G401 (cell line): Measurements from ENCODE around the gene ESYT3. TPM values are rescaled to one million over a fixed set of nuclear protein-coding genes. Genes with fewer than 3 reads are reported as not detected.

ENCODE experiments used
- DNase-seq: peaks from one replicate; pipeline ENCODE4 v3.0.0-alpha.2; 2015; ENCODE audit warnings: low spot score
- in situ Hi-C: cut with HindIII; loops from 2 replicates; pipeline ENCODE4 v1.10.0; 2016; ENCODE audit warnings: low sequenced_read_pairs, mixed read lengths
- total RNA-seq: library from RNA; depleted of rRNA; stranded (reverse); fragments of >200 nt; shearing (Covaris generic); gene quantifications from 2 replicates; pipeline ENCODE4 v1.2.3, GENCODE V29; 2014; rRNA removed

Gene ESYT3, protein sequence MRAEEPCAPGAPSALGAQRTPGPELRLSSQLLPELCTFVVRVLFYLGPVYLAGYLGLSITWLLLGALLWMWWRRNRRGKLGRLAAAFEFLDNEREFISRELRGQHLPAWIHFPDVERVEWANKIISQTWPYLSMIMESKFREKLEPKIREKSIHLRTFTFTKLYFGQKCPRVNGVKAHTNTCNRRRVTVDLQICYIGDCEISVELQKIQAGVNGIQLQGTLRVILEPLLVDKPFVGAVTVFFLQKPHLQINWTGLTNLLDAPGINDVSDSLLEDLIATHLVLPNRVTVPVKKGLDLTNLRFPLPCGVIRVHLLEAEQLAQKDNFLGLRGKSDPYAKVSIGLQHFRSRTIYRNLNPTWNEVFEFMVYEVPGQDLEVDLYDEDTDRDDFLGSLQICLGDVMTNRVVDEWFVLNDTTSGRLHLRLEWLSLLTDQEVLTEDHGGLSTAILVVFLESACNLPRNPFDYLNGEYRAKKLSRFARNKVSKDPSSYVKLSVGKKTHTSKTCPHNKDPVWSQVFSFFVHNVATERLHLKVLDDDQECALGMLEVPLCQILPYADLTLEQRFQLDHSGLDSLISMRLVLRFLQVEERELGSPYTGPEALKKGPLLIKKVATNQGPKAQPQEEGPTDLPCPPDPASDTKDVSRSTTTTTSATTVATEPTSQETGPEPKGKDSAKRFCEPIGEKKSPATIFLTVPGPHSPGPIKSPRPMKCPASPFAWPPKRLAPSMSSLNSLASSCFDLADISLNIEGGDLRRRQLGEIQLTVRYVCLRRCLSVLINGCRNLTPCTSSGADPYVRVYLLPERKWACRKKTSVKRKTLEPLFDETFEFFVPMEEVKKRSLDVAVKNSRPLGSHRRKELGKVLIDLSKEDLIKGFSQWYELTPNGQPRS
- not detected in 2 replicates for total RNA-seq

DNA sequence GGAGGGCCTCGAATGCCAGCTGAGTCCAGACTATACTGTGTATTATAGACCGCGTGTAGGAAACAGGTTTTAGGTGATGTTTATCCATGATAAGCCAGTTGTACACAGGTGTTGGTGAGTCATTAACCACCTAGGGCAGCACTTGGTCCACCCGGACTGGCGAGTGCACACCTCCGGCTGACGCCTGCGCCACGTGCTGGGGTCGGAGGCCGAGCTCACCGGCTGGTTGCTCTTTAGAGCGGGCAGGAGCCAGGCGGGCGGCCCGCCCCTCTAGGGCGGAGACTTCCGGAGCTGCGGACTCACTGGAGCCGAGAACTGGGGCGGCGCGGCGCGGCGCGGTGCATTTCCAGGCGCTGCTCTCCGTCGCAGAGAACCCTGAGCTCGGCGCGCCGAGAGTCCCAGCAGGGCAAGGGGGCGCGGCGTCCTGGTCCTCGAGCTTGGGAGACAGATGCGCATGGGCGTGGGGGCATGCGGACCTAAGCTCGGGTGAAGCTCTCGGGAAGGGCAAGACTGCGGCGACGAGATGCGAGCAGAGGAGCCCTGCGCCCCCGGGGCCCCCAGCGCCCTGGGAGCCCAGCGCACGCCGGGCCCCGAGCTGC lies at the start of gene ESYT3:
Gene ESYT3 (plus strand): TSS at position 341 of the 599 bp plus-strand sequence. CDS start 183 bp downstream, at position 524.
- in situ Hi-C loops, result no loop called here
- DNase-seq, result peak; percentile 64

DNA sequence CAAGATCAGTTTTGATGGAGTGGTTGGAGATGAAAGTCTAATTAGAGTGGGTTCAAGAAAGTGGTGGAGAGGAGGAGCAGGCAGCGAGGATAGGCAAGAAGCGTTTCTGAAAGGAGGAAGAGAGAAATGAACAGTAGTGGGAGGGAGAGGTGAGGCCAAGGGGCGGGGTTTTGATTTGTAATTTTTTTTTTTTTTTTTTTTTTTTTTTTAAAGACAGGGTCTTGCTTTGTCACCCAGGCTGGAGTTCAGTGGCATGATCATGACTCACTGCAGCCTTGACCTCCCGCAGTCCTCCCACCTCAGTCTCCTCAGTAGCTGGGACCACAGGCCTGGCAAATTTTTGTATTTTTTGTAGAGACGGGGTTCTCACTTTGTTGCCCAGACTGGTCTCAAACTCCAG lies 49.4 kb upstream of the ESYT3 start:
- in situ Hi-C loops, result no loop called here
- no peak for DNase-seq

DNA sequence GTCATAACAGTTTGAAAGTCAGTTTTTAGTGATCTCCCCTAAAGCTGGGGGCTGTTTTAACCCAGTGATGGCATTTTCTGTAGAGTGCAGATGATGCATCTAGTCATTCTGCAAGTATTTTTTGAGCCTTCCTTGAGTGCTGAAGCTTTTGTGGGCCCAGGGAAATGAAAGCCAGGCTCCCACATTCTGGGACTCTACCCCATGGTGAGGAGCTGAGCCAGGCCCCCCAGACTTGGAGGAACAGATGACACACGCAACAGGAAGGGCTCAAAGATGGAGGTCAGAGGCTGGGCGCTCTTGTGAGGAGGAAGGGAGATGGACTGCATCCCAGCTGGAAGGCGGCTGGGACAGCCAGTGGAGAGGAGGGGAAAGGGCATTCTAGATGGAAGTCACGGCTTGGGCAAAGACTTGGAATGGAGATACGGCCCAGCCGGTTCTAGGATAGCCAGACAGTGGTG lies 45.2 kb upstream of the ESYT3 start:
- DNase-seq, result no peak
- in situ Hi-C loops, result no loop called here

DNA sequence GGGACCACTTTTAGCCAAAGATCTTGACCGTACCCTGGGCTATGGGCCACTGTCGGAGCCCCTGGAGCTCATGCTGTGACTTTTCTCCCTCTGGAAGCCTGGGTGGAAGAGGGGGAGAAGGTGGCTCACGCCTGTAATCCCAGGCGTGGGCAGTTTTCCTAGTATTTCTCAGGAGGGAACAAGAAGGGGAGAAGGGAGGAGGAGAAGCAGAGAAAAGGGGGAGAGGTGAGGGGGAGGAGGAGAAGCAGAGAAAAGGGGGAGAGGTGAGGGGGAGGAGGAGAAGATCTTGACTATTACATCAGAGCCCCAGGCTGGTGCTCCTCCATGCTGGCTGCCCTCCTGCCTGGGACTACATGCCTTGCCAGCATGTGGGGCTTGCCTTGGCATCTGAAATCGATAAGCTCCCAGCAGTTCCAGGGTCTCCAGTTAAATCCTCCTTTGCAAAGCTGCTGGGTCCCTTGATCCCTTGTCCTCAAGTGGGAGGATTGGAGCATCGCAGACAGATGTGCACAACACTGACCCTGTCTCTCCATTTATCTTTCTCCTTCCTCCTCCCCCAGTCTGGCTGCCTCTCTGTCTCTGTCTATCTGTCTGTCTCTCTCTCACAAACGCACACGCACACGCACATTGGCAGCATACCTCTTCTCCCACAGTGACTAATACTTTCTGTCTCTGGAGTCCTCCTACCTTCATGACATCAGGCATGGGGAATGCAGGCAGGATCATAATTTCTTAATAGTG lies 44.4 kb upstream of the ESYT3 start:
- in situ Hi-C loops, result no loop called here
- DNase-seq, result no peak

DNA sequence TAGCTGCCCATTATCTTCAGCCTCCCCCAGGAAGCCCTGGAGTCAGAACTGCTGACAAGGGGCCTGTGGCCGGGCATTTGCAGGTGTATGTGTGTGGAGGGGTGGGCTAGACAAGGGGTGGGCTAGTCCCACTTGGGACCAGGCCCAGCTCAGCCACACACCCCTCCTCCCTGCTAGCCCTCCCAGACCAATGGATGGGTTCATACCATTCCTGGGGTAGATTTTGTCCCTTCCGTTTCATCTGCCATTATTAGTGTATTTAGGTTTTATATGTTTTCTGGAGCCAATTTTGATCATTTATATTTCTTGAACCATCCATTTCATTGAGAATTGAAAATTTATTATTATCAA lies 43.9 kb upstream of the ESYT3 start:
- in situ Hi-C loops, result no loop called here

DNA sequence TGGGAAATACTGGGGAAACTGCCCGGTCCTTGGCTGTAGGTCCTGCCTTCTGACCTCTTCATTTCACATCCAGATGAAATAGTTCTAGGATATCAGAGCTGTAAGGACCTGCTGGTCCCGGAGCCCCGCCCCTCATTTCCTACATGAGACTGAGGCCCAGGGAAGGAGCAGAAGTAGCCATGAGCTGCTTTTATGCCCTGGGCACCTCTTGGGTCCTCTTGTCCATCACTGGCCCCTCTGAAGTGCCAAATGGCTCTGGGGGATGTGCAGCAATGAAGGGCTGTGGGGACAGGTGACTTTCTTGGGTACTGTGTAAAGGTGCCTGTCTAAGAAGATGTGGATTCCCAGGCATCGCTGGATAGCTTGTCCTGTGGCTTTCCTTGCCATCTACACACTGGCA lies 40.3 kb upstream of the ESYT3 start:
- DNase-seq, result no peak
- in situ Hi-C loops, result no loop called here

More for the DNA sequence above, 43.9 kb upstream of the ESYT3 start:
- no peak for DNase-seq

DNA sequence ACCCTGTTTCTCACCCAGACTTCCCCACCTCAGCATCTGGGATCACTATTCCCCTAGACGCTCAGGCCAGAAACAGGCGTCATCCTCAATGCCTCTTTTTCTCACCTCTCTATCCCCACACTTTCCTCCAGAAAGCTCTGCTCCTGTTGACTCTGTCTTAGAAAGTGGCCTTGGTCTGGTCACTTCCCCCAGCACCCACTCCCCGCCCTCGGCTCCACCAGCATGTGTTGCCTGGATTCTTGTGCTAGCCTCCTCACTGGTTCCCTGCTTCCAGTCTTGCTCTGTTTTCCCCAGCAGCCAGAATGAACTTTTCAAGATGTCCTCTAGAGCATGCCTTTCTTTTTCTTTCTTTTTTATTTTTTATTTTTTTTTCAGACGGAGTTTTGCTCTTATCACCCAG lies 39.7 kb upstream of the ESYT3 start:
- DNase-seq, result no peak
- in situ Hi-C loops, result no loop called here

DNA sequence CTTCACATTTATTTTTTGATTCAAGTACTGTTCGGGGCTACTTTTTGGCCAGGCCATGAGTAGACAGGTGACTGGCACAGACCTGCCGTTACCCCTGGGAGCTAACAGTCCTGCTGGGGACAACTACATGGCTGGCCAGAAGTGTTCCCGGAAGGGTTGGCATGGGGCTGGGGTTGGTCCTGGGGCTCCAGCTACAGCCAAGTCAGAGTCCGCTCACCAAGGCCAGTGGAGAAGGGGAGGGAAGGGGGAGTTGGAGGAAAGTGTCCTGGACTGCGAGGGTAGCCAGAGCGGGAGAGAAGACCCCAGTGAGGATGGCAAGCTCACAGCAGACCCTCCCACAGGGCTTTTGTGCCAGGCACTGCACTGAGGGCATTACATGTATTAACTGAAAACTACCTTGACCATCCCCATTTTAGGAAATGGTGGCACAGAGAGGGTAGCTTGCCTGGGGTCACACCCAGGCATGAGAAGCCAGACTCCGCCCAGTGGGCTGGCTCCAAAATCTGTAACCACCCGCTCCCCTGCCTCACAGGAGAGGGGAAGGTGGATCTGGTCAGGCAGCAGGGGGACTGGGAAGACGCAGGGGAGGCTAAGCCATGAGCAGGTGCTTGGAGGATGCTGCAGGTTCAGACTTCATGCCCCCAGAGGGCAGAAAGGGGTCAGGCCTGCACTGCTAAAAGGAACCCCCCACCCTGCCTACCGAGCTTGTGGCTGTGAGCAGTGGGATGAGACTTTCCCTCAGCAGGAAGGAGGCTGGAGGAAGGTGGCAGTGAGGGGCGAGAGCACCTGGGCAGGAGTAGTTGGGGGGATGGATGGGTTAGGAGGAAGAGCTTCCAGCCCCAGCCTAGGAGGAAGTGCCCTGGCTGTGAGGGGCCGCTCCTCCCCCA lies 38.3 kb upstream of the ESYT3 start:
- DNase-seq, result no peak
- in situ Hi-C loops, result no loop called here

DNA sequence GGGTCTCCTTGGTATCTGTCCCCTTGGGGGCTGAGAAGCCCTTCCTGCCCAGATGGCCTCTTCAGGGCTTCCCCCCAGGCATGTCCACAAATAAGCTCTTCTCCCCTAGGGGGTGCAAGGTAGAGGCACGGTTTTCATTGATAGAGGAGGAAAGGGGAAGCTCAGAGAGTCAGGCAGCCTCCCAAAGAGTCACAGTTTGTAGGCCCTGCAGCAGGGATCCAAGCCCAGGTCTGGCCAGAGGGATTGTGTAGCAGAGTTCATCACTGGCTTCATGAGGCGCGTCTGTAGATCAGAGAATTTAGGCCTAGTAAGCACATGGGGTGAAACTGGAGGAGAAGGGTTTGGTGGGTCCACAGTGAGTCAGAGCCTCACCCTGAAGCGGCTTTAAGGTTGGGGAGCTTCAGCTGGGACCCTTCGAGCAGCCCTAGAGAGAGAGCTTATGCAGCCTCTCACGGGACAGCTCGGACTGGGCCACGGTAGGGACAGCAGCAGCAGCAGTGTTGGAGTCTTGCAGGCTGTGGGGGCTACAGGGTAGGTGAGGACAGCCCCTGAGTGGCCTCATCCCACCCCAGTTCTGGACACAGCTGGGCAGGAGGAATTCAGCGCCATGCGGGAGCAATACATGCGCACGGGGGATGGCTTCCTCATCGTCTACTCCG lies 37.5 kb upstream of the ESYT3 start:
- in situ Hi-C loops, result no loop called here
- no peak for DNase-seq

DNA sequence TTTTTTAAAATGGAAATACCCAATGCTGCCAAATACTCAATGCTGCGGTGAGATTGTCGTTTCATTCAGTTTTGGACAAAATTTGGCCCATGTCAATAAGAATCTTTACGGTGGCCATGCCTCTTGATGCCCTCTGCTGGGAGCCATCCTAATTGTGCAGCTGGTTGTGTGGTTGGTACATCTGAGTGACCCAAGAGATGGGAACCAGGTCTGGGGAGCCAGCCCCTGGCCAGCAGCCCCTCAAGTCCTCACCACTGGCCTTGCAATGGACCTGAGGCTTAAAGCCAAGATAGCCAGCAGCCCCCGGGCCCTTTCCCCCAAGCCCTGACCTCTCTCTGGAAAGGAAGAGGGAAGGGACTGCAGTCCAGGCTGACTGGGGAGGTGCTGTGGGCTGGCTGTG lies 36.4 kb upstream of the ESYT3 start:
- in situ Hi-C loops, result no loop called here

DNA sequence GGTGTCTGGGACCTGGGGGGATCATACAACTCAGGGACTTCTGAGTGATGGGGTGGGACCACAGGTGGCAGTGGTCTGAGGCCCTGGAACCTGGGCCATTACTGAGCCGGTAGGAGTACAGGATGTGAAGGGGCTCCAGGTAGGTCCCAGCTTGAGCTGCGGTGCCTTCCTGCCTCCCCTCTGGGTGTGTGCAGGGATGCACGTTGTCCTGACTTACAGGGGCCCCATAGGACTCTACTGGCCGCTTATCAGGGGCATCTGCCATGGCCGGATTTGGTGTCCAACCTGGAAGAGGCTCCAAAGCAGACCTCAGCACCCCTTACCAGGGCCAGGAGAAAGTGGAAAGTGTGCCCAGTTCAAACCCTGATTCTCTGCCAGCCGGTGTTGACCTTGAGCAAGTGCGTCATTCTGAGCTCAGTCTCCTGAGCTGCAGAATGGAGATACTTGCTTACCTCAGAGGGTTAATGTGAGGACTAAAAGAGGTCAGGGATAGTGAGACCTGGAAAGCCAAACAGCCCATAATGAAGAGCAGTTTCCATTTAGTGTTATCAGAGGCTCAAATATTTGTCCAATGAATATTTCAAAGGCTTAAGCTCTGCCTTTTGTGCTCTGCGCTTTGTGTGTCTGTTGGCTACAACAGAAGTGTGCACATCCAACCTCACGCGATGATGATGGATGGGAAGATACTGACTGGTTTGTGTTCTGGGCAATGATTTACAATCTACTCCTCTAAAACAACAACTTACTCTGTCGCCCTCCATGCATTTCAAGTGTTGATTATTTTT lies 35.4 kb upstream of the ESYT3 start:
- in situ Hi-C loops, result no loop called here

More for the DNA sequence above, 36.4 kb upstream of the ESYT3 start:
- no peak for DNase-seq

DNA sequence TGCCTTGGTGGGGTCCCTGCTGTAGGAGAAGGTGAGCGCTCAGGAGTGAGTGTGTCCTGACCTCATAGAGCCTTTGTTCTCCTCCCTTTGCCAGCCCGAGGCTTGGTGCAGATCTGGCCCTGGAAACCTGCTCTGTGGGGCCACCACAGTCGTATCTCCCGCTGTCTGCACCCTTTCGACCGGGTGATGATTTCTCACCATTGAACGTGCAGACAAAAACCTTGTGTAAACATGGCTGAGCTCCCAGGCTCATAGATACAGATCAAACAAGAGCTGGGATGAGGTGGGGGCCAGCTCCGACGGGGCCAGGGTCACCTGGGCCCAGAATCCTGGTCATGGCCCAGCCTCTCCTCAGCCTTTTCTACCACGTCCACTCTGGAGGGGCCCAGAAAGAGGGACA lies 34.6 kb upstream of the ESYT3 start:
- in situ Hi-C loops, result no loop called here
- no peak for DNase-seq

More for the DNA sequence above, 35.4 kb upstream of the ESYT3 start:
- no peak for DNase-seq

DNA sequence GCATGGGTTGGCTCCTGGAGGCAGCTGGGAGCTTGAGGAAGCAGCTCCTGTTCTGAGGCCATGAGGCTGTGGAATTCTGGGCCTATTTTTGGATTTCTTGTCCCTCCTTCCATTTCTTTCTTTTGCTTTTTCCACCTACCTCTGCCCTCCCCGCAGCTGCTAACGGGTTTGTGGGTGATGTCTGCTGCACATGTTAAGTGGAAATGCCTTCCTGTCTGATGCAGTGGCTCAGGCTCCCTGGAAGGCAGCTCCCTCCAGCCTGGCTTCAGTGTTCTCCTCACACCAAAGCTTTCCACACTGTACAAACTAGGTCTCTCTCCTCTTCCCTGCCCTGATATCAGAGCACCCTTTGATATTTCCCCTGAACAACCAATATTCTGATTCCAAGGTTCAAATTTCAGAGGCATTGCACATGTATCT lies 33.8 kb upstream of the ESYT3 start:
- in situ Hi-C loops, result no loop called here
- no peak for DNase-seq

DNA sequence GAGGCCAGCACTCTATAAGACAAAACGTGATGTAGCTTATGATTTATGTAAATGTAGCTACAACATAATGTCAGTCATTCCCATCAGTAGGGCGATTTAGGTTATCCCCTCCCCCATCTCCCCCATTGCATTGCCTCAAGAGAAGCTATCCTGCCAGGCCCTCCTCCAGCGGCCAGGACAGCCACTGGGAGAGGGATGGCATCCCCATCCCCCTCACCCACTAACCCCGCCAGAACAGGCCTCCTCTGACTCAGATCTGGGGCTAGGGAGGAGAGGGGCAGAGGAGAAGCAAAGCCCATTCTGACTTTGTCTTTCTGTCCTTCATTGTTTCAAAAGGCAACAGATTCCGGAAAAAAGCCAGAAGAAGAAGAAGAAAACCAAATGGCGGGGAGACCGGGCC lies 32.6 kb upstream of the ESYT3 start:
- no peak for DNase-seq
- in situ Hi-C loops, result no loop called here

DNA sequence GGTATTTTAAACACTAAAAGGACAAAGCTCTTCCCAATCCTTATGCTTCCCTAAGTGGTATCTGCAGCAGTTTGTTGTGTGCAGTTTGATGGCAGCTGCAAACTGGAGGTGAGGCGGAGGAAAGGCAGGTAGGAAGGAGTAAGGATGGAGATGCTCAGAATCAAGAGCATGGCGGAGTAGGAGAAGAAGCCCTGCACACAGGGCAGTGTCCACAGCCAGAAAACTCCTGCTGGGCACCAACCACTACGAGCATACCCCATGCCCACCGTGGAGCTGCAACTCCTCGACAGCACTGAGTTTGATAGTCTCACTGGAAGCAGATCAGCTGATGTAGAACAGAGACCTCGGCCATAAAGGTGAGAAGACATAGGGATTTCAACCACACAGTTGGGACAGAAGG lies 30.3 kb upstream of the ESYT3 start:
- in situ Hi-C loops, result no loop called here
- no peak for DNase-seq

DNA sequence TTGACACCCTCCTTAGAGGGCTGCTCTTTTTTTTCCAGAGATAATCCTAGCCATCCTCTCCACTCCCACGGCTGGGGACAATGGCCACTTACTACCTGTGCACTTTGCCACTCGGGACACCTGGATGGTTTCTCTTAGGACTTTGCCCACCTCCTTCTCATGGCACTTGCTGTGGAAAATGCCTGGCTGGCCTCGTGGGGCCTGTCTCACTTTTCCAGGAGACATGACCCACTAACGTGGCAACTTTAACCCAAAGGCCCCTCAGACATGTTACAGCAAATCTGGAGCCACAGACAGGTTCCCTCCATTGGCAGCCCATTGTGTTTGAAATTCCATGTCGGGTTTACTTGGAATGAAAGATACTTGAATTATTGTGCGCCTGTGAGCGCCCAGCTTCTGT lies 29.4 kb upstream of the ESYT3 start:
- in situ Hi-C loops, result no loop called here
- DNase-seq, result no peak

DNA sequence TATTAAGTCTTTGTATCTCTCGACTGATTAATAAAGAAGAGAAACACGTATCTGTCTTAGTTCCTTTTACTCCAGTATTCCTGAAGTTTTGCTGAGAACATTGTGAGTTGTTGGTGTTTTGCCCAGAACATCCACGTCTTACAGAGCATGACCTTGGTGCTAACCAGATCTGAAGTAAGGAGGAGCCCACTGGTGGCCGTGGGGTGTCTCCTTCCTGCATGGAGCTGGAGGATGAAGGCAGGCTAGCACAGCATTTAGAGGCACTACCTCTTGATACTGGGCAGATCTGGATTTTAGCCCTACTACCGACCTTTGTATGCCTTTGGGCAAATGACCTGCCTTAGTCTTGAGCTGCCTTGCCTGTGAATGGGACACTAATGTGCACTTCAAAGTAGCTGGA lies 28.9 kb upstream of the ESYT3 start:
- in situ Hi-C loops, result no loop called here
- no peak for DNase-seq
